ENCODE measurements around the gene AP3D1. TPM values are rescaled to one million over a fixed set of nuclear protein-coding genes. Genes with fewer than 3 reads are reported as not detected.
"Not testable (repeated sequence)": the region's sequence is repeated elsewhere in the genome, so short reads cannot be mapped to it uniquely, and the experiment has no call there.

Gene AP3D1
- 105 TPM for polyA plus RNA-seq (2013, experiment 1 of 2)
- polyA plus RNA-seq (2013, experiment 2 of 2): 103 TPM

DNA sequence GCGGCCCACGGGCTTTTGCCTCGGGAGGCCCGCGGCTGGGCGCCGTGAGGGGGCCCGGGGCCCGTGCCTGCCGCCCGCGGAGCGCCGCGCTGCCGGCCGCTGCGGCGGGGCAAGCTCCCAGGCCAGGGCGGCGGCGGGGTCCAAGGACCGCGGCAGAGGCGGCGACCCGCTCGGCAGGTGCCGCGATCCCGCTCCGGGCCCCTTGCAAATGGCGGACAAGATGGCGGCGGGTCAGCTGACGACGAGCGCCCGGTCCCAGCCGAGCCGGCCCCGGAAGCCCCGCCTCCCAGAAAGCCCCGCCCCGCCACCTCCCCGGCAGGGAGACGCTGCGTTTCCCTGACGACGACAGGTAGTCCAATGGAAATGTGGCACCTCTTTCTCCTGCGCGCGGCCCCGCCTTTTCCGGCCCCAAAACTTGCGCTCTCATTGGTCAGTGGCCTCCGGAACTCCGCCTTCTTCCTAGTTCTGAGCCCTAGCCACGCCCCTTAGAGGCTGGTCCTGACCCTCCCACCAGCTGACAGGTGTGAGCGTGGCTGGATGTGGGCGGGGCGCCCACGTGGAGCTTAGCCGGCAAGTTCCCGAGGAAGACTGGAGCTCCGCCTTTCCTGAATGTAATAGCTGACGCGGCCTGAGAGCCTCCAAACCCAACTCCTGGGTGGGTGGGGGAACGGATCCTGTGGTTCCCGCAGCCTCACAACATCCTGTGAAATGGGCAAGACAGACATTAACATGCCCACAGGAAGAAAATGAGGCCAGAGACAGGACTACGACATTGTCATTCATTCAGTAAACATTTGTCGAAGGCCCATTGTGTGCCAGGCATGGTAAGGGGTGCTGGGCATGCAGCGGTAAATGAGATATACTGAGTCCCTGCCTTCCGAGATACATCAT, at the start of gene AP3D1:
AP3D1 (minus strand) TSS at position 228 of the 891 bp plus-strand sequence. CDS start 232 bp downstream, outside the sequence.
- no peaks in the 10 kb centered on the region for H3K4me1 ChIP-seq (ENCODE audit: insufficient read depth, low read length)
- H3K36me3 ChIP-seq (ENCODE audit: insufficient read depth, low read length): peaks cover 13% of the 10 kb centered on the region
- peak within 1 kb of the TSS; percentile 77 for H3K27ac ChIP-seq (ENCODE audit: low read depth, low read length)
- no peaks in the 10 kb centered on the region for H3K9me3 ChIP-seq (ENCODE audit: insufficient read depth, low read depth, low read length)
- H3K4me3 ChIP-seq (ENCODE audit: low read length): peak within 1 kb of the TSS; percentile 89
- WGBS: 4% methylated on average over 74 of the region's 74 CpGs
- H3K27me3 ChIP-seq (ENCODE audit: insufficient read depth, low read length): no peaks in the 10 kb centered on the region
- H3K9ac ChIP-seq (ENCODE audit: low read depth, low read length): peak within 1 kb of the TSS; percentile 90

DNA sequence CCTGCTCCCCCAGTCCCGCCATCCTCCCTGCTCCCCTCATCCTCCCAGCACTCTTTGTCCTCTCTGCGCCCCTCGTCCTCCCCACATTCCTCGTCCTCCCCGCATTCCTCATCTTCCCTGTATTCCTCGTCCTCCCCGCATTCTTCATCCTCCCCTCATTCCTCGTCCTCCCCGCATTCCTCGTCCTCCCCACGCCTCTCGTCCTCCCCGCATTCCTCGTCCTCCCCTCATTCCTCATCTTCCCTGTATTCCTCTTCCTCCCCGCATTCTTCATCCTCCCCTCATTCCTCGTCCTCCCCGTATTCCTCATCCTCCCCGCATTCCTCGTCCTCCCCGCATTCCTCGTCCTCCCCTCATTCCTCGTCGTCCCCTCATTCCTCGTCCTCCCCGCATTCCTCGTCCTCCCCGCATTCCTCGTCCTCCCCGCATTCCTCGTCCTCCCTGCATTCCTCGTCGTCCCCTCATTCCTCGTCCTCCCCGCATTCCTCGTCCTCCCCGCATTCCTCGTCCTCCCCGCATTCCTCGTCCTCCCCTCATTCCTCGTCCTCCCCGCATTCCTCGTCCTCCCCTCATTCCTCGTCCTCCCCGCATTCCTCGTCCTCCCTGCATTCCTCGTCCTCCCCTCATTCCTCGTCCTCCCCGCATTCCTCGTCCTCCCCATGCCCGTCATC, 49.4 kb upstream of the AP3D1 start:
- H3K9me3 ChIP-seq (ENCODE audit: insufficient read depth, low read depth, low read length); H3K27ac ChIP-seq (ENCODE audit: low read depth, low read length); H3K4me1 ChIP-seq (ENCODE audit: insufficient read depth, low read length); H3K9ac ChIP-seq (ENCODE audit: low read depth, low read length); H3K4me3 ChIP-seq (ENCODE audit: low read length); H3K27me3 ChIP-seq (ENCODE audit: insufficient read depth, low read length): not testable (repeated sequence)
- 97% methylated on average over 50 of the region's 50 CpGs for WGBS
- H3K36me3 ChIP-seq (ENCODE audit: insufficient read depth, low read length): peaks cover 28% of the 10 kb centered on the region

DNA sequence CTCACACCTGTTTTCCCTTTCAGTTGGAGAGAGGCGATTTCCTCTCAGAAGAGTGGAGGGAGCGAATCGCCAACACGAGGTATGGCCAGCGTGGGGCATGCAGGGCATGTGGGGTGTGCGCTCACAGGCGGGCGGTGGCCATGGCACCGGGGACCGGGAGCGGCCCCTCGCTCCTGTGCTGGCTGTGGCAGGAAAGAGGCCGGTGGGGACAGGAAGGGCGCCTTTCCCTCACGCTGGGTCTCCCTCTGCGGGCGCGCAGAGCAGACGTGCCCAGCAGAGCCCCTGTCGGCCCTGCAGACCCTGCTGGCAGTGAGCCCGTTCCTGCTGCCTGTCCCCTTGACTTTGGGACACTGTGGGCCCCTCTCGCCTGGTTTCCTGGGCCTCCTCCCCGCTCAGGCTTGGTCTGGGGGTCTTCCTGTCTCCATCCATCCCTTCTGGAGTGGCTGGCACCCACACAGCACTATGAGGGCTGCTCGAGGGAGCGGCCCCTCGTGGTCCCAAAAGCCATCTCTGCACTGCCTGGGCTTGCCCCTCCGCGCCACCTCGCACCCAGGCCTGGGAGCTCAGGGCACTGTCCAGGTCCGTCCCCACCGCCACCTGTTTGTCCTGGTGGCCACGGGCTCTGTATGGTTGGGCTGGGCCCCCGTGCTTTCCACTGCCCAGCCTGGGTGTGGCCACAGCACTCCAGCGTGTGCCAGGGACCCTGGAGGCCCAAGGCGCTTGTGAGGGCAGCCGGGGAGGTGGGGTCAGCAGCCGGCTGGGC, 48.7 kb upstream of the AP3D1 start:
- Histone ChIP-seq H3K27ac (ENCODE audit: low read depth, low read length) (no peak overlapping the region), H3K36me3 (ENCODE audit: insufficient read depth, low read length) (peaks cover 34% of the 10 kb centered on the region), H3K4me3 (ENCODE audit: low read length) (no peak overlapping the region), H3K9ac (ENCODE audit: low read depth, low read length) (no peak overlapping the region), H3K4me1 (ENCODE audit: insufficient read depth, low read length) (no peaks in the 10 kb centered on the region), H3K9me3 (ENCODE audit: insufficient read depth, low read depth, low read length) (no peaks in the 10 kb centered on the region), H3K27me3 (ENCODE audit: insufficient read depth, low read length) (no peaks in the 10 kb centered on the region)
- WGBS: 97% methylated on average over 37 of the region's 37 CpGs

DNA sequence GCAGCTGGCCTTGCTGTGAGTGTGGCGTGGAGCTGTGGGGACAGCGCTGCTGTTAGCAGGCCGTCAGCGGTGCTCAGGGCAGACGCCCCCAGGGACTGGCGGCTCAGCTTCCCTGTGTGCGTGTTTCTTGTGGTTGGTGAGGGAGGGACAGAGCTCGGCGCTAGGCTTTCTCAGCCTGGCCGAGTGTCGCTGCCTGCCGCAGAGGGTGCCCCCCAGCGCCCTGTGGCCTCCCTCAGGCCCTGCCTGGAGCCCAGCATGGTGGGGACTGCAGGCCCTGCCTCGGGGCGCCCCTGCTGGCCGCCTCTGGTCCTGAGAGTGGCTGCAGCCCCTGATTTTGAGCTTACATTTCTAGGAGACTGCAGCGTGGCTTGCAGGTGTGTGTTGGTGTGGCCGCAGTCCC, 47.8 kb upstream of the AP3D1 start:
- Histone ChIP-seq H3K27ac (ENCODE audit: low read depth, low read length) (peak overlapping the region; percentile 6; the same call in 1 of the 2 replicates), H3K4me3 (ENCODE audit: low read length) (no peak overlapping the region), H3K36me3 (ENCODE audit: insufficient read depth, low read length) (peaks cover 36% of the 10 kb centered on the region), H3K27me3 (ENCODE audit: insufficient read depth, low read length) (no peaks in the 10 kb centered on the region), H3K9me3 (ENCODE audit: insufficient read depth, low read depth, low read length) (no peaks in the 10 kb centered on the region), H3K9ac (ENCODE audit: low read depth, low read length) (no peak overlapping the region), H3K4me1 (ENCODE audit: insufficient read depth, low read length) (no peaks in the 10 kb centered on the region)
- 81% methylated on average over 18 of the region's 18 CpGs for WGBS

DNA sequence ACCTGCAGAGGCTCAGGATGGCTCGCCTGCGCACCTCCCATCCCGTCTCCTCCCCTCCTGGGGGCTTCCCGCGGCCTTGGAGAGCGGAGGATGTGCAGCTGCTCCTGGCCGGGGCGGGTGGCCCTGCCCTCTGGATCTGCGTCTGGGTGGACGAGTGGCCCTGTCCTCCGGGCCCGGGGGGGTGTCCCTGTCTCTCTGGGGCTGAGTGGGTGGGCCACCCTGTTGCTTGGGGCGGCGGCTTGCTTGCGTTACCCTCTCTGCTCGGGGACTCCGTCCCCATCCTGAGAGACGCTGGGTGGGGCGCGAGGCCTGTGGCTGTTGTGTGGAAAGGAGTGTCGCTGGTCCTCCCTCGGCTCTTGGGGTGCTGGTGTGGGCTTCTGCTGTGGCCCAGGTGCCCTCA, 47.0 kb upstream of the AP3D1 start:
- Histone ChIP-seq H3K36me3 (ENCODE audit: insufficient read depth, low read length) (peaks cover 34% of the 10 kb centered on the region), H3K9ac (ENCODE audit: low read depth, low read length) (no peak overlapping the region), H3K9me3 (ENCODE audit: insufficient read depth, low read depth, low read length) (no peaks in the 10 kb centered on the region), H3K4me3 (ENCODE audit: low read length) (no peak overlapping the region), H3K4me1 (ENCODE audit: insufficient read depth, low read length) (no peaks in the 10 kb centered on the region), H3K27ac (ENCODE audit: low read depth, low read length) (no peak overlapping the region), H3K27me3 (ENCODE audit: insufficient read depth, low read length) (no peaks in the 10 kb centered on the region)
- WGBS: 95% methylated on average over 22 of the region's 22 CpGs

DNA sequence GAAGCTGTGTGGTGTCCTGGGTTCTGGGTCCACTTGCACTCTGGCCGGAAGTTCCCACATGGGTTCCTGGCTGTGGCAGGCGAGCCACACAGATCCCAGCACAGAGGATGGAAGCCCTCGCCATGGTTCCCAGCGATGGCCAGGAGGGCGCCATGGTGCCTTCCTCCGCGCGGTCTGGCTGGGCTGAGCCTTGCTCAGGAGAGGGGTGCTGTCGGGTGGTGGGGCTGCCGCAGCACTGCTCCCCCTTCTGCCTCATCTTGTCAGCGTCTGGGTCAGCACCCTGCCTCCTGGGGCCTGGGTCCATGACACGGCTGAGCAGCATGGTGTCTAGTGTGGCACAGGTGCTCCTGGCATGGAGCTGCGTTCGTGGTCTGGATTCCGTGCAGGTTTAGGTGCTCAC, 45.9 kb upstream of the AP3D1 start:
- Histone ChIP-seq H3K4me1 (ENCODE audit: insufficient read depth, low read length) (no peaks in the 10 kb centered on the region), H3K36me3 (ENCODE audit: insufficient read depth, low read length) (peaks cover 39% of the 10 kb centered on the region), H3K27me3 (ENCODE audit: insufficient read depth, low read length) (no peaks in the 10 kb centered on the region), H3K4me3 (ENCODE audit: low read length) (no peak overlapping the region), H3K27ac (ENCODE audit: low read depth, low read length) (no peak overlapping the region), H3K9ac (ENCODE audit: low read depth, low read length) (no peak overlapping the region), H3K9me3 (ENCODE audit: insufficient read depth, low read depth, low read length) (no peaks in the 10 kb centered on the region)
- 97% methylated on average over 15 of the region's 15 CpGs for WGBS

DNA sequence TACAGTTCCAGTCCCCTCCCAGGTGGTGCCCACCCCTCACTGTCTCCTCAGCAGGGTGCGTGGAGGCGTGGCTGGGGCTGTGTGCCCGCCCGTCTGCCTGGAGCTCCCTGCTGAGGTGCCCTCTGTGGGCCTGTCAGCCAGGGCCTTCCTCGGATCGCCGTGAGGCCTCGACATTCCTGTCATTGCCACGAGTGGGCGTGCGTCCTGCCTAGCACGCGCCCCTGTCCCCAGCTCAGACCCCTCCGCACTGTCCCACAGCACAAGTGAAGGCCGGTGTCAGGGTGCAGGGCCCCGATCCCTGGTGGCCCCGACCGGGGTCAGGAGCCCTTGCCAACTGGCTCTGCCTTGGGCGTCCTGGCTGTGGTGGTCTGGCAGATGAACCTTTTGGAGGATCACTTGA, 44.5 kb upstream of the AP3D1 start:
- Histone ChIP-seq H3K9me3 (ENCODE audit: insufficient read depth, low read depth, low read length) (no peaks in the 10 kb centered on the region), H3K4me3 (ENCODE audit: low read length) (no peak overlapping the region), H3K36me3 (ENCODE audit: insufficient read depth, low read length) (peaks cover 46% of the 10 kb centered on the region), H3K27me3 (ENCODE audit: insufficient read depth, low read length) (no peaks in the 10 kb centered on the region), H3K27ac (ENCODE audit: low read depth, low read length) (no peak overlapping the region), H3K4me1 (ENCODE audit: insufficient read depth, low read length) (no peaks in the 10 kb centered on the region), H3K9ac (ENCODE audit: low read depth, low read length) (no peak overlapping the region)
- WGBS: 93% methylated on average over 19 of the region's 19 CpGs

DNA sequence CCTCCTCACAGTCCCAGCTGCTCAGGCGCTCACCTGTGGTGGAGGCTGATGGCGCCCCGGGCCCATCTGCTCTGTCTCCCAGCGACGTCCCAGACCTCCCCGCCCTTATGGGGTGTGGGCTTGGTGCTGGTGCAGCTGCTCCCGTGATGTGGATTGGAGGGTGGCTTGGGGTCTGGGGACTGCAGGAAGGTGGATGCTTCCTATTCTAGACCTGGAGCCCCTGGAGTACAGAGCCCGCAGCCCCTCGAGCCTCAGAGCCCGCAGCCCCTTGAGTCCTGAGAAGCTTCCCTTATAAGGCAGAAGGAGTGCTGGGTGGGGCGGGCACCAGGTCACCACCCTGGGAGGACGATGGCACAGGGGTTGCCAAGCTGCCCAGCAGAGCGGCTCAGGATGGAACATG, 44.0 kb upstream of the AP3D1 start:
- no peak overlapping the region for H3K9ac ChIP-seq (ENCODE audit: low read depth, low read length)
- H3K4me3 ChIP-seq (ENCODE audit: low read length): no peak overlapping the region
- peaks cover 48% of the 10 kb centered on the region for H3K36me3 ChIP-seq (ENCODE audit: insufficient read depth, low read length)
- 93% methylated on average over 13 of the region's 13 CpGs for WGBS
- no peaks in the 10 kb centered on the region for H3K4me1 ChIP-seq (ENCODE audit: insufficient read depth, low read length)
- no peak overlapping the region for H3K27ac ChIP-seq (ENCODE audit: low read depth, low read length)
- no peaks in the 10 kb centered on the region for H3K27me3 ChIP-seq (ENCODE audit: insufficient read depth, low read length)
- H3K9me3 ChIP-seq (ENCODE audit: insufficient read depth, low read depth, low read length): no peaks in the 10 kb centered on the region

DNA sequence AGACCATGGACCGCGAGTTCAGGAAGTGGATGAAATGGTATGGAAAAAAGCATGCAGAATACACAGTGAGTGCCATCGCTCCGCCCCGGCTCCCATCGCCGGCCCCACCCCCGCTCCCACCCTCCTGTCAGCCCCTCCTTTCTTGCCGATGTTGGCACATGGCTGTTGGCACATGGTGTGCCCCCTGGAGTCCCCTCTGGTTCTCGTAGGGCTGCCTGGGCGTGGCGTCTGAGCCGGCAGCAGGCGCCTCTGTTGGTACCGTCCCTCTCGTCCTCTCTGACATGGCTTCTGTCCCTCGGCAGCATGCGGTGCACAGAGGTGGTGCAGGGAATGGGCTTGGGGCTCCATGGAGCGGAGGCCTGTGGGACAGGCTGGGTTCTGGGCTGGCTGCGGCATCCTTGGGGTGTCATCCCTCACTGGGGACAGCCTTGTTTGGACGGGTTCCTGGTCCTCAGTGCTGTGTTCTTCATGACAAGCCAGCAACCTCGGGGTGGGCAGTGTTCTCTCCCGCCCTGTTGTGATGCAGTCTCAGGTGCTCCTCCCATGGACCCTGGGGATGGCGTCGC, 43.2 kb upstream of the AP3D1 start:
- H3K9ac ChIP-seq (ENCODE audit: low read depth, low read length): no peak overlapping the region
- 97% methylated on average over 25 of the region's 25 CpGs for WGBS
- no peak overlapping the region for H3K4me3 ChIP-seq (ENCODE audit: low read length)
- H3K27ac ChIP-seq (ENCODE audit: low read depth, low read length): no peak overlapping the region
- H3K27me3 ChIP-seq (ENCODE audit: insufficient read depth, low read length): no peaks in the 10 kb centered on the region
- H3K9me3 ChIP-seq (ENCODE audit: insufficient read depth, low read depth, low read length): no peaks in the 10 kb centered on the region
- no peaks in the 10 kb centered on the region for H3K4me1 ChIP-seq (ENCODE audit: insufficient read depth, low read length)
- H3K36me3 ChIP-seq (ENCODE audit: insufficient read depth, low read length): peaks cover 43% of the 10 kb centered on the region

DNA sequence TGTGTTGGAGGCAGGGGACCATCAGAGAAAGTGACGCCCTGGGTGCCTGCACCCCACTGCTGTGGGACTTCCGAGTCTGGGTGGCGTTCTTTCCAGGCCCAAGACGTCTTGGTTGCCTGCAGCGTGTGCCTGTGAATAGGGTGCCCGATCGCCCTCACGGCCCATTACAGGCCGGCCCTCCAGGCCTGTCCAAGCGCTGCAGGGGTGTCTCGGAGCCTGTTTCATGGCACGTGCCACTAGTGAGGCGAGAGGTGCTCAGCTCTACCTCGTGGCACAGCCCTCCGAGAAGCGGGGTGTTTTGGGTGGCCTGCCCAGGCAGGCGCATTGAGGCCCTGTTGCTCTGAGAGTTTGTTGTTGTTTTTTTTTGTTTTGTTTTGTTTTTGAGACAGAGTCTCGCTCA, 42.4 kb upstream of the AP3D1 start:
- Histone ChIP-seq H3K27ac (ENCODE audit: low read depth, low read length) (no peak overlapping the region), H3K4me1 (ENCODE audit: insufficient read depth, low read length) (no peaks in the 10 kb centered on the region), H3K9ac (ENCODE audit: low read depth, low read length) (no peak overlapping the region), H3K36me3 (ENCODE audit: insufficient read depth, low read length) (peaks cover 46% of the 10 kb centered on the region), H3K27me3 (ENCODE audit: insufficient read depth, low read length) (no peaks in the 10 kb centered on the region), H3K9me3 (ENCODE audit: insufficient read depth, low read depth, low read length) (no peaks in the 10 kb centered on the region), H3K4me3 (ENCODE audit: low read length) (no peak overlapping the region)
- WGBS: 97% methylated on average over 18 of the region's 18 CpGs
